IMR-90 (cell line): ENCODE measurements around the gene GALNT16. TPM values are rescaled to one million over a fixed set of nuclear protein-coding genes. Genes with fewer than 3 reads are reported as not detected.

ENCODE experiments used
- ATAC-seq: fragments of 200-7000 bp; cut with Tn5 transposase; 2 replicates; pipeline ENCODE4 v1.9.1; 2020; ENCODE audit warnings: low read depth, mild to moderate bottlenecking, moderate library complexity
- BruUV-seq: library from RNA; stranded (reverse); fragments of 400-500 nt; replicated peaks from 2 replicates; lab custom pipeline; 2021; lab: Mats Ljungman, UMichigan
- CTCF ChIA-PET: fragments of 300-600 bp; formaldehyde crosslinking; extraction: SDS; loops from one replicate; lab custom pipeline; 2021; ENCODE audit warnings: antibody characterized with exemption; lab: Yijun Ruan, JAX
- POLR2A ChIA-PET: fragments of 300-600 bp; sonication (Branson Sonifier 250); formaldehyde crosslinking; loops from one replicate; lab custom pipeline; 2022; ENCODE audit warnings: antibody characterized with exemption; ENCODE audit not compliant: unreplicated experiment; lab: Charles Lee
- DNase-seq: peaks from one replicate; pipeline ENCODE4 v3.0.0; 2013
- H2AFZ ChIP-seq: replicated peaks from 2 replicates; pipeline ENCODE3; 2013; ENCODE audit warnings: low read length, mild to moderate bottlenecking; ENCODE audit not compliant: poor library complexity
- H2AK5ac ChIP-seq: 2 replicates; pipeline ENCODE4 v1.6.1; 2013; ENCODE audit warnings: low read depth, low read length, inconsistent platforms
- H2AK9ac ChIP-seq: replicated peaks from 2 replicates; pipeline ENCODE3; 2013; ENCODE audit warnings: mild to moderate bottlenecking, low read depth, low read length, moderate library complexity; ENCODE audit not compliant: poor library complexity
- H2BK120ac ChIP-seq: 2 replicates; pipeline ENCODE4 v1.6.1; 2013; ENCODE audit warnings: low read depth, low read length, inconsistent platforms
- H2BK15ac ChIP-seq: 3 replicates; pipeline ENCODE4 v1.6.1; 2013; ENCODE audit warnings: low read depth, low read length, inconsistent platforms
- H2BK20ac ChIP-seq: 2 replicates; pipeline ENCODE4 v1.6.1; 2013; ENCODE audit warnings: low read depth, mild to moderate bottlenecking, inconsistent platforms, low read length, moderate library complexity
- H2BK5ac ChIP-seq: 2 replicates; pipeline ENCODE4 v1.6.1; 2013; ENCODE audit warnings: mild to moderate bottlenecking, low read depth, low read length, inconsistent platforms; ENCODE audit not compliant: poor library complexity, severe bottlenecking
- H3K14ac ChIP-seq: replicated peaks from 2 replicates; pipeline ENCODE4 v1.6.1; 2013; ENCODE audit warnings: low read depth, low read length, inconsistent platforms
- H3K18ac ChIP-seq: 2 replicates; pipeline ENCODE4 v1.6.1; 2013; ENCODE audit warnings: low read depth, low read length, control low read depth
- H3K23ac ChIP-seq: 2 replicates; pipeline ENCODE4 v1.6.1; 2013; ENCODE audit warnings: low read depth, low read length, inconsistent platforms
- H3K27ac ChIP-seq: 2 replicates; pipeline ENCODE4 v1.5.1; 2013; ENCODE audit warnings: mild to moderate bottlenecking, control low read depth, low read length; ENCODE audit not compliant: insufficient read depth
- H3K27me3 ChIP-seq: 2 replicates; pipeline ENCODE4 v1.6.1; 2013; ENCODE audit warnings: low read length; ENCODE audit not compliant: control insufficient read depth, insufficient read depth
- H3K36me3 ChIP-seq: 2 replicates; pipeline ENCODE4 v1.6.1; 2013; ENCODE audit warnings: low read length, mixed read lengths; ENCODE audit not compliant: control insufficient read depth, insufficient read depth
- H3K4ac ChIP-seq: 2 replicates; pipeline ENCODE4 v1.6.1; 2013; ENCODE audit warnings: low read depth, low read length, inconsistent platforms
- H3K4me1 ChIP-seq: 2 replicates; pipeline ENCODE4 v1.6.1; 2013; ENCODE audit warnings: low read length, mixed read lengths; ENCODE audit not compliant: control insufficient read depth, insufficient read depth
- H3K4me2 ChIP-seq: 2 replicates; pipeline ENCODE4 v1.6.1; 2013; ENCODE audit warnings: low read depth, mild to moderate bottlenecking, control low read depth, low read length, moderate library complexity
- H3K4me3 ChIP-seq: 2 replicates; pipeline ENCODE4 v1.5.1; 2013; ENCODE audit warnings: low read depth, mild to moderate bottlenecking, control low read depth, low read length, moderate library complexity; ENCODE audit not compliant: insufficient read depth
- H3K56ac ChIP-seq: 2 replicates; pipeline ENCODE4 v1.6.1; 2013; ENCODE audit warnings: low read length, inconsistent platforms; ENCODE audit not compliant: insufficient read depth; ENCODE audit errors: extremely low read depth
- H3K79me1 ChIP-seq, 2 experiments: 2 replicates each; pipeline ENCODE4 v1.6.1; 2013; ENCODE audit warnings: low read length in 2 of 2, inconsistent platforms in 1 of 2, low read depth in 1 of 2
- H3K9ac ChIP-seq: 2 replicates; pipeline ENCODE4 v1.6.1; 2013; ENCODE audit warnings: low read depth, low read length, control low read depth
- H3K9me1 ChIP-seq: 2 replicates; pipeline ENCODE4 v1.6.1; 2013; ENCODE audit warnings: low read length, inconsistent platforms; ENCODE audit not compliant: insufficient read depth
- H3K9me3 ChIP-seq: 2 replicates; pipeline ENCODE4 v1.6.1; 2013; ENCODE audit warnings: low read length; ENCODE audit not compliant: control insufficient read depth, insufficient read depth
- H4K20me1 ChIP-seq: 2 replicates; pipeline ENCODE4 v1.6.1; 2013; ENCODE audit warnings: low read length, inconsistent platforms; ENCODE audit not compliant: insufficient read depth
- H4K5ac ChIP-seq: 2 replicates; pipeline ENCODE4 v1.6.1; 2013; ENCODE audit warnings: mild to moderate bottlenecking, low read depth, low read length, control low read depth
- H4K8ac ChIP-seq, 2 experiments: 2 replicates each; pipeline ENCODE4 v1.6.1; 2013; ENCODE audit warnings: low read depth in 2 of 2, low read length in 2 of 2, control low read depth in 1 of 2, inconsistent platforms in 1 of 2
- H4K91ac ChIP-seq: 2 replicates; pipeline ENCODE4 v1.6.1; 2013; ENCODE audit warnings: low read depth, low read length, inconsistent platforms; ENCODE audit not compliant: insufficient read depth
- RAD21 ChIP-seq: IDR thresholded peaks from 2 replicates; pipeline ENCODE4 v1.6.1; 2012; ENCODE audit warnings: low read length, improper control_type of control experiment
- WGBS, 2 experiments: methylation state at CpG; one replicate each; pipeline versions ENCODE4 v1.1.5 to v1.1.7; 2013; ENCODE audit warnings: missing lambda C conversion rate in 2 of 2; ENCODE audit not compliant: insufficient read length in 1 of 2; ENCODE audit errors: extremely low coverage in 2 of 2; 5-methylcytosine and 5-hydroxymethylcytosine counted together
- dilution Hi-C: fragments of 300-500 bp; cut with HindIII; formaldehyde crosslinking; loops from one replicate; pipeline ENCODE4 v1.14.3; 2018; ENCODE audit warnings: low sequenced_read_pairs; ENCODE audit not compliant: unreplicated experiment
- in situ Hi-C: fragments of 300-500 bp; cut with MboI; formaldehyde crosslinking; loops from 3 replicates; pipeline ENCODE4 v1.14.3; 2019; ENCODE audit warnings: low sequenced_read_pairs, inconsistent platforms, mixed read lengths
- intact Hi-C: fragments of 100-400 bp; cut with micrococcal nuclease; formaldehyde crosslinking; loops from 2 replicates; pipeline ENCODE4 v1.10.0; 2022
- polyA plus RNA-seq, 3 experiments: library from polyadenylated mRNA; depleted of rRNA; stranded (reverse); fragments of >200 nt; gene quantifications; 2 replicates each; pipeline ENCODE4 v1.2.3, GENCODE V29; 2012; ENCODE audit warnings: low replicate concordance in 1 of 3
- total RNA-seq: library from RNA; depleted of rRNA; stranded (reverse); fragments of >200 nt; gene quantifications from 2 replicates; pipeline ENCODE4 v1.2.3, GENCODE V29; 2012

The GALNT16 gene
- total and polyA plus RNA-seq, 2 of the 4 experiments (the other 2 are of a cell fraction): 0.36 to 1.5 TPM

DNA sequence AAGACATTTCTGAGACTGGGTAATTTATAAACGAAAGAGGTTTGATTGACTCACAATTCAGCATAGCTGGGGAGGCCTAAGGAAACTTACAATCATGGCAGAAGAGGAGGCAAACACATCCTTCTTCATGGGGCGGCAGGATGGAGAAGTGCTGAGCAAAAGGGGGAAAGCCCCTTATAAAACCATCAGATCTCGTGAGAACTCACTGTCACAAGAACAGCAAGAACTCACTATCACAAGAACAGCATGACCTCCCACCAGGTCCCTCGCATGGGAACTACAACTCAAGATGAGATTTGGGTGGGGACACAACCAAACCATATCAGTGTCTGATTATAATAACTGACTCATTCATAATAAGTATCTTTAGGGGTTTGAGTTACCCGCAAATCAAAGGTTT lies 144.9 kb downstream of the GALNT16 start:
- DNase-seq: no peak
- ChIA-PET CTCF (no interaction called here), POLR2A (no interaction called here)
- peaks cover 2% of the 10 kb centered on the region; the same call in 1 of the 2 replicates for H3K36me3 ChIP-seq
- H3K27me3 ChIP-seq: no peaks in the 10 kb centered on the region
- H2BK5ac ChIP-seq: no peak overlapping the region
- WGBS, 2 experiments: no CpG with 5 or more reads among the region's 5 CpGs
- H3K4me1 ChIP-seq: peaks cover 1% of the 10 kb centered on the region; the same call in 1 of the 2 replicates
- BruUV-seq: no TSS peak
- peaks cover 26 to 63% of the 10 kb centered on the region in 2 experiments for H3K79me1 ChIP-seq
- no peak overlapping the region for H3K9ac ChIP-seq
- no peak overlapping the region for H3K14ac ChIP-seq
- no peak overlapping the region for H4K5ac ChIP-seq
- TF ChIP-seq RAD21: no peak
- H3K27ac ChIP-seq: no peak overlapping the region
- H3K56ac ChIP-seq: no peak overlapping the region
- no peak overlapping the region for H2BK15ac ChIP-seq
- dilution Hi-C loops (no loop called here), intact Hi-C loops (no loop called here), in situ Hi-C loops (no loop called here)
- H3K9me1 ChIP-seq: peaks cover 6% of the 10 kb centered on the region
- H3K4me3 ChIP-seq: no peak overlapping the region
- no peak overlapping the region for H3K23ac ChIP-seq
- H2BK20ac ChIP-seq: no peak overlapping the region
- no peaks in the 10 kb centered on the region for H3K9me3 ChIP-seq
- no peak overlapping the region for H3K4ac ChIP-seq
- no peak overlapping the region for H3K18ac ChIP-seq
- no peak overlapping the region for H2AK5ac ChIP-seq
- peaks cover 38% of the 10 kb centered on the region for H4K20me1 ChIP-seq
- H2AK9ac ChIP-seq: no peak overlapping the region
- H4K8ac ChIP-seq: no peak overlapping the region
- H4K91ac ChIP-seq: no peak overlapping the region
- ATAC-seq: no peak
- H3K4me2 ChIP-seq: no peak overlapping the region
- H2BK120ac ChIP-seq: no peak overlapping the region
- no peak overlapping the region for H2AFZ ChIP-seq
